Esophagus muscularis mucosa (tissue), 4 donors: Measurements from ENCODE around the gene UCP2. TPM values are rescaled to one million over a fixed set of nuclear protein-coding genes. Genes with fewer than 3 reads are reported as not detected.

Experiments used
- DNase-seq: peaks from one replicate; pipeline ENCODE4 v3.0.0-alpha.2; 2017; ENCODE audit errors: extremely low spot score
- H3K27ac ChIP-seq, 4 donors: fragments of 200-600 bp; sonication (generic); replicated peaks in 1 of 4; 1 replicate in 3 of 4; 2 replicates in 1 of 4; pipeline ENCODE4 v1.5.1; 2016 to 2019; ENCODE audit warnings: mild to moderate bottlenecking in 1 of 4
- H3K27me3 ChIP-seq, 4 donors: fragments of 200-600 bp; sonication (generic); one replicate each; pipeline versions ENCODE4 v1.5.1 to v1.6.0; 2016 to 2019
- H3K36me3 ChIP-seq, 4 donors: fragments of 200-600 bp; sonication (generic); one replicate each; pipeline ENCODE4 v1.5.1; 2016 to 2019
- H3K4me1 ChIP-seq, 4 donors: fragments of 200-600 bp; sonication (generic); one replicate each; pipeline ENCODE4 v1.5.1; 2016 to 2019
- H3K4me3 ChIP-seq, 4 donors: fragments of 200-600 bp; sonication (generic); 1 replicate in 2 of 4; 2 replicates in 2 of 4; pipeline ENCODE4 v1.5.1; 2016 to 2019; ENCODE audit warnings: mild to moderate bottlenecking in 4 of 4, moderate library complexity in 1 of 4
- H3K9me3 ChIP-seq, 4 donors: fragments of 200-600 bp; sonication (generic); 1 replicate in 3 of 4; 2 replicates in 1 of 4; pipeline ENCODE4 v1.5.1; 2016 to 2019
- CTCF ChIP-seq, 3 experiments: fragments of 200-600 bp in 2 of 3; fragments of 450-650 bp in 1 of 3; sonication (generic) in 2 of 3; IDR thresholded peaks; one replicate each; pipeline ENCODE4 v1.5.1; 2017 to 2019; ENCODE audit warnings: antibody characterized with exemption in 3 of 3, mild to moderate bottlenecking in 2 of 3, moderate library complexity in 1 of 3
- EP300 ChIP-seq: sonication (generic); formaldehyde crosslinking; IDR thresholded peaks from one replicate; pipeline ENCODE4 v1.6.1; 2017; ENCODE audit warnings: antibody characterized with exemption
- POLR2A ChIP-seq: fragments of 450-650 bp; IDR thresholded peaks from one replicate; pipeline ENCODE4 v1.6.1; 2017; ENCODE audit warnings: antibody characterized with exemption, moderate library complexity, mild to moderate bottlenecking, low read depth
- POLR2AphosphoS5 ChIP-seq, 2 donors: sonication (generic); formaldehyde crosslinking; IDR thresholded peaks; one replicate each; pipeline ENCODE4 v1.6.1; 2017; ENCODE audit warnings: antibody characterized with exemption in 2 of 2
- WGBS: methylation state at CpG from one replicate; pipeline ENCODE4 v1.1.5; 2018; 5-methylcytosine and 5-hydroxymethylcytosine counted together
- intact Hi-C: fragments of 100-400 bp; cut with DNase I; formaldehyde crosslinking; loops from one replicate; pipeline ENCODE4 v1.15.1; 2023
- total RNA-seq, 4 donors: library from RNA; depleted of rRNA; stranded (reverse); fragments of >200 nt; gene quantifications; one replicate each; pipeline versions ENCODE4 v1.1.0 to v1.2.1, GENCODE V29; 2016

The UCP2 gene
- total RNA-seq, 4 donors from 2014 or later = 22.4 to 43.6 (median 30.9) TPM

DNA sequence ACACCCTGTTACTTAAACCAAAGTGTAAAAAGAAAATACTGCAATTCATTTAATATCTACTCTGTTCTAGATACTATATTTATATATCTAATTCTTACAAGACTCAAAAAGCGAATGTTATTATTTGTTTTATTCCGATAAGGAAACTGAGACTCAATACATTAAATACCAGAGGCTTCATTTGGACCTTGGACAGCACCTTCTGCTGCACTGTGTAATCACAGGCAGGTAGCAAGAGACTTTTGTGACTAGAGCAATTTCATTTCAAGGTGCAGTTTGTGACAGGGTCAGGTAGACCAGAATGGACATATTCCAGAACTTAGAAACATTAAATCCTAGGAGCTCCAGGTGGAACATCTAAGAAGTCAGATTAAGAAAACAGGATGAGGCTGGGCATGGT lies 53.3 kb downstream of the UCP2 start:
- H3K27me3 ChIP-seq = no peaks in the 10 kb centered on the region
- intact Hi-C loops = no loop called here
- TF ChIP-seq POLR2AphosphoS5 (IDR thresholded peaks at IDR 0.05) (no peak), EP300 (no peak), CTCF (IDR thresholded peaks at IDR 0.05) (no peak), POLR2A (no peak)
- H3K4me1 ChIP-seq = no peaks in the 10 kb centered on the region
- no peak overlapping the region for H3K4me3 ChIP-seq
- no peak overlapping the region for H3K27ac ChIP-seq
- DNase-seq = no peak
- H3K36me3 ChIP-seq = peaks cover 42 to 96% (median 70%) of the 10 kb centered on the region in 4 donors
- WGBS = 97% methylated on average over 2 of the region's 2 CpGs
- H3K9me3 ChIP-seq = no peaks in the 10 kb centered on the region

Other genes with a start within 250 kb of the UCP2 start
- 100 to 1,000 TPM; 107 to 161 (median 134) TPM for gene RAB6A, start 221.8 kb downstream of the UCP2 start, total RNA-seq
- gene MRPL48, start 195.0 kb downstream of the UCP2 start, total RNA-seq = 10 to 100 TPM in 3 of 4 donors, 1 to 10 TPM in 1; 8.9 to 18.4 (median 11.5) TPM
- gene COA4, start 106.0 kb downstream of the UCP2 start, total RNA-seq = 10 to 100 TPM; 53.3 to 73.2 (median 57.5) TPM
- 10 to 100 TPM; 12.5 to 19.6 (median 18.1) TPM for gene PAAF1, start 105.8 kb downstream of the UCP2 start, total RNA-seq
- not detected for gene DNAJB13, start 31.8 kb downstream of the UCP2 start, total RNA-seq
- gene UCP3, start 26.2 kb upstream of the UCP2 start, total RNA-seq = 1 to 10 TPM in 3 of 4 donors, under 1 TPM in 1; 0.78 to 5.6 (median 1.3) TPM
- 10 to 100 TPM; 17.9 to 31.5 (median 22.4) TPM for gene C2CD3, start 188.2 kb upstream of the UCP2 start, total RNA-seq
- 10 to 100 TPM; 25.3 to 45.2 (median 31.0) TPM for gene PPME1, start 188.4 kb upstream of the UCP2 start, total RNA-seq